GM19452 (cell line): ENCODE data around the gene VPS4A.

ENCODE experiments used
- ATAC-seq: cut with Tn5 transposase; IDR thresholded peaks from one replicate; pipeline ENCODE4 v1.9.1; 2021; ENCODE audit not compliant: unreplicated experiment

The VPS4A gene

GRCh38 chr16:69363281-69363717, 52.1 kb downstream of the VPS4A start:
- ATAC-seq, result no peak

GRCh38 chr16:69364088-69364487, 52.9 kb downstream of the VPS4A start:
- ATAC-seq, result no peak

- ATAC-seq, result no peak
These were observed 54.8 kb downstream of the VPS4A start for GRCh38 chr16:69365901-69366300.

GRCh38 chr16:69366431-69366830, 55.3 kb downstream of the VPS4A start:
- no peak for ATAC-seq

- no peak for ATAC-seq
These were observed 56.8 kb downstream of the VPS4A start for GRCh38 chr16:69367980-69368379.

- no peak for ATAC-seq
These were observed 57.7 kb downstream of the VPS4A start for GRCh38 chr16:69368866-69369265.

- no peak for ATAC-seq
These were observed 60.4 kb downstream of the VPS4A start for GRCh38 chr16:69371564-69371963.

GRCh38 chr16:69373019-69373418, 61.9 kb downstream of the VPS4A start:
- ATAC-seq, result no peak
